ENCODE measurements around the gene DPY30.
"Not testable (repeated sequence)": the region's sequence is repeated elsewhere in the genome, so short reads cannot be mapped to it uniquely, and the experiment has no call there.

The DPY30 gene

GRCh38 chr2:32061973-32062861 lies 22.6 kb upstream of the DPY30 start:
- no peak for TF ChIP-seq CTCF (conservative IDR thresholded peaks at IDR 0.05)
- peak overlapping the region; percentile 85 for H3K27ac ChIP-seq

- TF ChIP-seq CTCF (conservative IDR thresholded peaks at IDR 0.05) = no peak
- no peak overlapping the region; the same call in 1 of the 2 replicates for H3K27ac ChIP-seq
Measured at GRCh38 chr2:32061430-32061829, 21.8 kb upstream of the DPY30 start.

- TF ChIP-seq CTCF (conservative IDR thresholded peaks at IDR 0.05) = no peak
- H3K27ac ChIP-seq = no peak overlapping the region
Measured at GRCh38 chr2:32060266-32060665, 20.7 kb upstream of the DPY30 start.

DNA sequence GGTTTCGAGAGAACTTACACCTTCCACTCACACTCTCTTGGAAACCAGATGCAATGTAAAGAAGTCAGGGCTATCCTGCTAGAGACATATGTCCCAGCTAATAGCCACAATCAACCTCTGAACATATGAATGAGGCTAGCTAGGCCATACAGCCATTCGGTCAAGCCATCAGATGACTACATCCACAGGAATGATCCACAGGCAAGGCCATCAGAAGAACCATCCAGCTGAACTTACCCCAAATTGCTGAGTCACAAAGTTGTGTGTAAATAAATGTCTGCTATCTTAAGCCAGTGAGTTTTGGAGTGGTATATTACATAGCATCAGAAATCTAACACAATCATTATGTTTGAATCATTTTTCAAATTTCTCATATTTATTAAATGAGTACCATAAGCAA lies 18.5 kb upstream of the DPY30 start:
- no peak for TF ChIP-seq CTCF (conservative IDR thresholded peaks at IDR 0.05)
- no peak overlapping the region for H3K27ac ChIP-seq

DNA sequence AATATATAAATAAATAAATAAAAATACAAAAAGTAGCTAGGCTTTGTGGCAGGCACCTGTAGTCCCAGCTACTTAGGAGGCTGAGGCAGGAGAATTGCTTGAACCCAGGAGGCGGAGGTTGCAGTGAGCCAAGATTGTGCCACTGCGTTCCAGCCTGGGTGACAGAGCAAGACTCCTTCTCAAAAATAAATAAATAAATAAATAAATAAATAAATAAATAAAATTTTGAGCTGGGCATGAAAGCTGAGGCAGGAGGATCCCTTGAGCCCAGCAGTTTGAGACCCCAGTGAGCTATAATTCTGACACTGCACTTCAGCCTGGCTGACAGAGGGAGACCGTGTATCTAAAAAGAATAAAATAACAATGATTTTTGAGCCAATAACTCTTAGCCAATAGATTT lies 15.0 kb upstream of the DPY30 start:
- not testable (repeated sequence) for H3K27ac ChIP-seq

GRCh38 chr2:32051836-32052439 lies 12.3 kb upstream of the DPY30 start:
- no peak for TF ChIP-seq CTCF (conservative IDR thresholded peaks at IDR 0.05)
- H3K27ac ChIP-seq = no peak overlapping the region

- TF ChIP-seq CTCF (conservative IDR thresholded peaks at IDR 0.05) = no peak
- H3K27ac ChIP-seq = no peak overlapping the region
Measured at GRCh38 chr2:32043561-32043960, 4.0 kb upstream of the DPY30 start.

DNA sequence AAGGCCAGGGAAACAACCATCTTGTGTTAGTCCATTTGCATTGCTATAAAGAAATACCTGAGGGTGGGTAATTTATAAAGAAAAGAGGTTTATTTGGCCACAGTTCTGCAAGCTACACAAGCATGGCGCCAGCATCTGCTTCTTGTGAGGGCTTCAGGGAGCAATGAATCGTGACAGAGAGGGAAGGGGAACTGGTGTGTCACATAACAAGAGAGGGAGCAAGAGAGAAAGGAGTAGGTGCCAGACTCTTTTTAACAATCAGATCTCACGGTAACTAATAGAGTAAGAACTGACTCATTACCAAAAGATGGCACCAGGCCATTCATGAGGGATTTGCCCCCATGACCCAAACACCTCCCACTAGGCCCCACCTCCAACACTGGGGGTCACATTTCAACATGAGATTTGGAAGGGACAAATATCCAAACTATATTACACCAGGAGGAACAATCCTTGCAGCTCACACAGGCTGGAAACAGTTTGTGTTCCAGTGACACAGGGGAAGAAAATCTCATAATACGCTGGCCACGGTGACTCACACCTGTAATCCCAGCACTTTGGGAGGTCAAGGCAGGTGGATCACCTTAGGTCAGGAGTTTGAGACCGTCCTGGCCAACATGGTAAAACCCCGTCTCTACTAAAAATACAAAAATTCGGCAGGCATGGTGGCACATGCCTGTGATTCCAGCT lies 5.3 kb downstream of the DPY30 start:
- H3K27ac ChIP-seq = not testable (repeated sequence)

GRCh38 chr2:32018789-32019482 lies 20.7 kb downstream of the DPY30 start:
- not testable (repeated sequence) for H3K27ac ChIP-seq

All from VCaP (cell line).